Endodermal cell (in vitro differentiated cells): ENCODE data around the gene NTRK3. TPM values are rescaled to one million over a fixed set of nuclear protein-coding genes. Genes with fewer than 3 reads are reported as not detected.

Experiments
- DNase-seq: peaks from one replicate; pipeline ENCODE4 v3.0.0-alpha.2; 2017
- H3K27ac ChIP-seq: 2 replicates; pipeline ENCODE4 v1.5.1; 2013; ENCODE audit warnings: mild to moderate bottlenecking, low read depth, low read length, moderate library complexity
- H3K27me3 ChIP-seq: 2 replicates; pipeline ENCODE4 v1.6.1; 2013; ENCODE audit warnings: mild to moderate bottlenecking, low read length, moderate library complexity; ENCODE audit not compliant: insufficient read depth, control insufficient read depth, poor library complexity, severe bottlenecking
- H3K36me3 ChIP-seq: 2 replicates; pipeline ENCODE4 v1.7.0; 2013; ENCODE audit warnings: mild to moderate bottlenecking, low read length, moderate library complexity; ENCODE audit not compliant: control insufficient read depth, insufficient read depth
- H3K4me1 ChIP-seq: one replicate; pipeline ENCODE4 v1.7.0; 2013; ENCODE audit warnings: low read length; ENCODE audit not compliant: control insufficient read depth, insufficient read depth
- H3K4me3 ChIP-seq: 2 replicates; pipeline ENCODE4 v1.5.1; 2013; ENCODE audit warnings: mild to moderate bottlenecking, low read length, moderate library complexity
- H3K9ac ChIP-seq: 2 replicates; pipeline ENCODE4 v1.6.1; 2013; ENCODE audit warnings: mild to moderate bottlenecking, low read length, moderate library complexity; ENCODE audit not compliant: poor library complexity, severe bottlenecking; ENCODE audit errors: extremely low read depth
- H3K9me3 ChIP-seq: 2 replicates; pipeline ENCODE4 v1.6.1; 2013; ENCODE audit warnings: mild to moderate bottlenecking, low read length, moderate library complexity; ENCODE audit not compliant: control insufficient read depth
- H3K27ac Mint-ChIP-seq: 2 replicates; pipeline ENCODE4 v1.8.0; 2020; ENCODE audit warnings: mixed read lengths
- H3K27me3 Mint-ChIP-seq: 2 replicates; pipeline ENCODE4 v1.8.0; 2021; ENCODE audit warnings: mild to moderate bottlenecking, mixed read lengths; ENCODE audit not compliant: insufficient read depth
- H3K36me3 Mint-ChIP-seq: 2 replicates; pipeline ENCODE4 v1.8.0; 2020; ENCODE audit warnings: low read depth, mixed read lengths
- H3K4me1 Mint-ChIP-seq: 2 replicates; pipeline ENCODE4 v1.8.0; 2020; ENCODE audit warnings: mixed read lengths
- H3K4me3 Mint-ChIP-seq: 2 replicates; pipeline ENCODE4 v1.8.0; 2020; ENCODE audit warnings: mild to moderate bottlenecking, moderate library complexity, mixed read lengths
- H3K9me3 Mint-ChIP-seq: 2 replicates; pipeline ENCODE4 v1.8.0; 2020; ENCODE audit warnings: mild to moderate bottlenecking, mixed read lengths
- WGBS, 2 experiments: methylation state at CpG; one replicate each; pipeline versions ENCODE4 v1.1.5 to v1.1.7; 2013; ENCODE audit warnings: missing lambda C conversion rate in 2 of 2, mixed read lengths in 1 of 2; ENCODE audit not compliant: insufficient coverage in 1 of 2, insufficient read length in 1 of 2; 5-methylcytosine and 5-hydroxymethylcytosine counted together
- total RNA-seq, 2 donors: library from RNA; stranded (reverse); fragmentation: NEBNext Ultra II Directional in 1 of 2; extraction: Animal tissue kit (Norgen Biotek cat#: 25700) in 1 of 2; gene quantifications; 2 replicates in 1 of 2; 3 replicates in 1 of 2; pipeline ENCODE4 v1.2.1, GENCODE V29; 2021
- TF ChIP-seq, protein P1 (sequence below): fragments of 200-600 bp; sonication (generic); conservative IDR thresholded peaks from 2 replicates; pipeline ENCODE4 v1.5.0; 2021; ENCODE audit warnings: antibody characterized with exemption, mild to moderate bottlenecking

The NTRK3 gene
- total RNA-seq, 2 donors from 2014 or later, result 0.11 to 0.86 TPM

DNA sequence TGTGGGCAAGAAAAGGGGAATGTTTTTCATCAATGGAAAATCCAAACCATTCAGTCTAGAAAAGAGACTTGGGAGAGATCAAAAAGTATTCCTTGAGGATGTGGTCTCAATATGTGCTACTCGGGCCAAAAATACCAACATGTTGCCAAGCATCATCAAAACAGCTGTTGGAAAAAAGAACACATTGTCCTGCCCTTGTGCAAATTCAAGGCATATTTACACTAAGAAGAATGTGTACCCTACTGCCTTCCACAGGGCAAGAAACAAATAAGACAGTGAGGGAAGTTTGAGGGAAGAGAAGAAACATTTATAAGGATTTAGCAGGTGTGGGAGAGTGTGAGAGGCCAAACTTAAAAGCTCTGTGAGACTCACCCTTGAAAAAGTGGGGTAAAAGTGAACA, 252.1 kb downstream of the NTRK3 start:
- Mint-ChIP-seq H3K36me3 (no peaks in the 10 kb centered on the region), H3K4me1 (no peaks in the 10 kb centered on the region), H3K27ac (no peak overlapping the region), H3K4me3 (no peak overlapping the region), H3K27me3 (peaks cover 7% of the 10 kb centered on the region), H3K9me3 (no peaks in the 10 kb centered on the region)
- Histone ChIP-seq H3K36me3 (no peaks in the 10 kb centered on the region), H3K9ac (no peak overlapping the region), H3K9me3 (peaks cover 10% of the 10 kb centered on the region), H3K27ac (no peak overlapping the region), H3K4me1 (no peaks in the 10 kb centered on the region), H3K4me3 (no peak overlapping the region), H3K27me3 (peaks cover 19% of the 10 kb centered on the region)
- 95% methylated on average over 1 of the region's 1 CpG; no CpG with 5 or more reads in 1 of the 2 experiments for WGBS, 2 experiments
- TF ChIP-seq, protein P1, sequence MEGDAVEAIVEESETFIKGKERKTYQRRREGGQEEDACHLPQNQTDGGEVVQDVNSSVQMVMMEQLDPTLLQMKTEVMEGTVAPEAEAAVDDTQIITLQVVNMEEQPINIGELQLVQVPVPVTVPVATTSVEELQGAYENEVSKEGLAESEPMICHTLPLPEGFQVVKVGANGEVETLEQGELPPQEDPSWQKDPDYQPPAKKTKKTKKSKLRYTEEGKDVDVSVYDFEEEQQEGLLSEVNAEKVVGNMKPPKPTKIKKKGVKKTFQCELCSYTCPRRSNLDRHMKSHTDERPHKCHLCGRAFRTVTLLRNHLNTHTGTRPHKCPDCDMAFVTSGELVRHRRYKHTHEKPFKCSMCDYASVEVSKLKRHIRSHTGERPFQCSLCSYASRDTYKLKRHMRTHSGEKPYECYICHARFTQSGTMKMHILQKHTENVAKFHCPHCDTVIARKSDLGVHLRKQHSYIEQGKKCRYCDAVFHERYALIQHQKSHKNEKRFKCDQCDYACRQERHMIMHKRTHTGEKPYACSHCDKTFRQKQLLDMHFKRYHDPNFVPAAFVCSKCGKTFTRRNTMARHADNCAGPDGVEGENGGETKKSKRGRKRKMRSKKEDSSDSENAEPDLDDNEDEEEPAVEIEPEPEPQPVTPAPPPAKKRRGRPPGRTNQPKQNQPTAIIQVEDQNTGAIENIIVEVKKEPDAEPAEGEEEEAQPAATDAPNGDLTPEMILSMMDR, result no peak
- no peak for DNase-seq

DNA sequence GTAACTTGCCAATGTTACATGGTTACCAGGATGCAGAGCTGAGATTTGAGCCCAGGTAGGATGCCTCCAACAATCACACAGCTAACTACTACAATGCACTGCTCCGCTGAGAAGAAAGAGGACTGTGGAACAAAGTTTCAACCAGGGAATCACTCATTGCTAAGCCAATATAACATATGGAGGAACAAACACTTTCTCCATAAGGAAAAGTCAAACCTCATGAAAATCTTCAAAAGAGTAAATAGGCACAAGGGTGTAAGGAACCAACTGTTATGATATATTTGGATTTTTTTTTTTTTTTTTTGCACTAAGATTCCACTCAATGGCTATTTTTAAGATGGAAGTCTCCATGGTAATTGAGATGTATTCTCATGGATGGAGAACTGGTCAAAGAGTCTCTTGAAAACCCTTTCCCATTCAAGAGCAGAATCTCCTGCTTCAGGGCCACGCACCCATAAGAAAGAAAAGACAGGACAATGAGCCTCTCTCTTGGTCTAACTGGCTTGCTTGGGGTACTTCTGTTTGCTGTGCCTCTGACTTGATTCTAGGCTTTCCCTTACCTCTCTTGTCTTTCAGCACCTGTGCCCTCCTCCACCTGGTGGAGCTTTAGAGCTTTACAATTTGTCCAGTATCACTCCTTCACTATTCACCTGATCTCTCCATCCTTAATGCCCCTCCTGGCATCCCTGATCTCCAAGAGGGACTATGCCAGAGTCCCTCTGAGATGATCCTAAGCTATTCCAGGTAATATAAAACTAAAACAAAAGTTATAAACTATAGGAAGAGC, 252.8 kb downstream of the NTRK3 start:
- H3K36me3 ChIP-seq, result no peaks in the 10 kb centered on the region
- H3K9ac ChIP-seq, result no peak overlapping the region
- H3K4me3 ChIP-seq, result no peak overlapping the region
- peaks cover 19% of the 10 kb centered on the region for H3K27me3 ChIP-seq
- peak; percentile 58 for DNase-seq
- Mint-ChIP-seq H3K9me3 (no peaks in the 10 kb centered on the region), H3K4me3 (no peak overlapping the region), H3K4me1 (no peaks in the 10 kb centered on the region), H3K27me3 (peaks cover 7% of the 10 kb centered on the region), H3K27ac (no peak overlapping the region), H3K36me3 (no peaks in the 10 kb centered on the region)
- H3K27ac ChIP-seq, result no peak overlapping the region
- H3K9me3 ChIP-seq, result peaks cover 10% of the 10 kb centered on the region
- WGBS, 2 experiments, result 75 to 100% methylated on average over 1 to 2 of the region's 2 CpGs
- TF ChIP-seq, protein P1, result peak; percentile 75
- H3K4me1 ChIP-seq, result no peaks in the 10 kb centered on the region

DNA sequence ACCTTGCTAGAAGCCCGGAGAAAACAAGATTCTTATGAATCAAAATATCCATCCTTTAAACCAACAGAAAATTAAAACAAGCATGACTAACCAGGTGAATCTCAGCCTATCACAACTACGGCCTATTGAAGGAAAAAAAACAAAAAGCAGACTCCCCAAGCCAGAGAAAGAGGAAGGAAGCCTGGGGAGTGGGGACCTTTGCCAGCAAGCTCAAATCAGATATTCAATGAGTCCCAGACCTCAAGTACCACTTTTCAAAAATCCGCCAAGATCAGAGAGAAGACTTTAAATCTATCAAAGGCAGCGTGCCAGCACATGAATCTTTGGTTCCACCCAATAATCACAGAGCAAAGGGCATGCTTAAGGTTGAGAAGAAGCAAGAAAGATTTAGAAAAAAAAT, 253.8 kb downstream of the NTRK3 start:
- no peak for DNase-seq
- WGBS, 2 experiments, result 77 to 100% methylated on average over 2 to 4 of the region's 4 CpGs
- no peak overlapping the region for H3K4me3 ChIP-seq
- peaks cover 13% of the 10 kb centered on the region for H3K27me3 ChIP-seq
- no peaks in the 10 kb centered on the region for H3K4me1 Mint-ChIP-seq
- H3K27ac ChIP-seq, result no peak overlapping the region
- TF ChIP-seq, protein P1, result no peak
- peaks cover 6% of the 10 kb centered on the region for H3K27me3 Mint-ChIP-seq
- H3K9me3 ChIP-seq, result peaks cover 10% of the 10 kb centered on the region
- H3K36me3 ChIP-seq, result no peaks in the 10 kb centered on the region
- H3K4me3 Mint-ChIP-seq, result no peak overlapping the region
- H3K9me3 Mint-ChIP-seq, result no peaks in the 10 kb centered on the region
- no peak overlapping the region for H3K27ac Mint-ChIP-seq
- H3K9ac ChIP-seq, result no peak overlapping the region
- H3K36me3 Mint-ChIP-seq, result no peaks in the 10 kb centered on the region
- no peaks in the 10 kb centered on the region for H3K4me1 ChIP-seq
